Suprapubic skin (tissue), 4 donors: ENCODE measurements around the gene MYL10.

Source experiments
- CTCF ChIP-seq, 2 donors: fragments of 200-600 bp in 1 of 2; fragments of 450-650 bp in 1 of 2; sonication (generic) in 1 of 2; IDR thresholded peaks; one replicate each; pipeline ENCODE4 v1.5.1; 2016 to 2019; ENCODE audit warnings: antibody characterized with exemption in 2 of 2, mild to moderate bottlenecking in 1 of 2, moderate library complexity in 1 of 2
- EP300 ChIP-seq: sonication (generic); formaldehyde crosslinking; IDR thresholded peaks from one replicate; pipeline ENCODE4 v1.6.1; 2017; ENCODE audit warnings: antibody characterized with exemption
- POLR2A ChIP-seq, 2 donors: fragments of 450-650 bp; IDR thresholded peaks; one replicate each; pipeline ENCODE4 v1.6.1; 2017; ENCODE audit warnings: antibody characterized with exemption in 2 of 2, mild to moderate bottlenecking in 2 of 2, moderate library complexity in 2 of 2
- POLR2AphosphoS5 ChIP-seq, 3 donors: sonication (generic); formaldehyde crosslinking; IDR thresholded peaks; one replicate each; pipeline ENCODE4 v1.6.1; 2017; ENCODE audit warnings: antibody characterized with exemption in 3 of 3

GRCh38 chr7:101612885-101613515 is 16.1 kb downstream of the MYL10 start:
- TF ChIP-seq POLR2AphosphoS5 (IDR thresholded peaks at IDR 0.05), result no peak
- TF ChIP-seq CTCF (IDR thresholded peaks at IDR 0.05), result no peak
- no peak for TF ChIP-seq POLR2A (IDR thresholded peaks at IDR 0.05)
- TF ChIP-seq EP300, result no peak
